GM21825 (cell line): ENCODE measurements around the gene ARFRP1.

Experiments used
- ATAC-seq: cut with Tn5 transposase; IDR thresholded peaks from one replicate; pipeline ENCODE4 v1.9.1; 2021; ENCODE audit warnings: mild to moderate bottlenecking, moderate library complexity; ENCODE audit not compliant: unreplicated experiment

Gene ARFRP1

DNA sequence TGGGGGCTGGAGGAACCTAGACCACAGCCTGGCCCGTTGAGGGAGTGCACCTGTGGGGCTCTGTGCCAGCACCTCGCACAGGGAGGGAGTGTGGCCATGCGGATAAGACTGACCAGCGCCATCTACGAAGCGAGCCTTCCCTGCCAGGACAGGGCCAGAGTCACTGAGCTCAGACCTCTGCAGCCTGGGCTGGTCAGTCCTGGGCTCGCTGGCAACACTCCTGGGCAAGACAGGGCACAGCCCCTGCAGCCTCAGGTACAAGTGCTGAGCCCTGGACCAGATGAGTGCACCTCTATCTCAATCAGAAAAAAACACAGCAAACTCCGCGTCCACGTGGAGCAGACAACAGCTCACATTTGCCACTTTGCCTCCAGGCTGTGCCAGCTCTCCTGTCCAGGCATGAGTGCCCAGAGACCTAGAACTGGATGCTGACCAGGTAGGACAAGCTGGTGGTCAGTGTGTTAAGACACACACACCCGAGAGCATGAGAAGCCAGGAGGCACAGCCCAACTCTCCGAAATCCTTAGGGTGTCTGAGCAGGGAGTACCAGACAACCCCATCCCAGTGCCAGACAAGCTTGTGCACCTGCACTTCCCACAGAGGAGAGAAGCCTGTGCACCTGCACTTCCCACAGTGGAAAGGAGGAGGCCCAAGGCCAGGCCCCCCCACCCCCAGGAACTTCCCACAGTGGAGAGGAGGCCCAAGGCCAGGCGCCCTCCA lies 4.9 kb downstream of the ARFRP1 start:
- no peak for ATAC-seq

DNA sequence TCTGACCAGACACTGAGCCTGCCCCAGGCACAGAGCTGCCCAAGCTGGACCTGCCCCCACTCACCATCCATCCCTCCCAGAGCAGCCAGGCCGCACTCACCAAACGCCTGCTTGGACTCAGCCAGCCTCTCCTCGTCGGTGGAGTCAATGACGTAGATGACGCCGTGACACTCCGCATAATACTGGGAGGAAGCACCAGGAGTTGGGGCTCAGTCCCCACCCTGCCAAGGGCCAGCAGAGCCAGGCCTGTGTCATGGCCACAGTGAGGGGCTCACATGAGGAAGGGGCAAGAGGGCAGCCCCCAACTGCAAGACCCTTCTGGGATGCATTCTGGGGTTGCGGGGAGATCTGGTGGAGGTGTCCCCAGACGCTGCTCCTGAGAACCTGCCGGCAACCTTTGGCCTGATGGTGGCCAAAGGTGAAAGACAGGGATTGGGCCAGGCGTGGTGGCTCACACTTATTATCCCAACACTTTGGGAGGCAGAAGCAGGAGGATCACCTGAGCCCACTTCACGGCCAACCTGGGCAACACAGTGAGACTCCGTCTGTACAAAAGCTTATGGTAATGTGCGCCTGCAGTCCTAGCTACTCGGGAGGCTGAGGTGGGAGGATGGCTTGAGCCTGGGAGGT lies 5.6 kb downstream of the ARFRP1 start:
- no peak for ATAC-seq

DNA sequence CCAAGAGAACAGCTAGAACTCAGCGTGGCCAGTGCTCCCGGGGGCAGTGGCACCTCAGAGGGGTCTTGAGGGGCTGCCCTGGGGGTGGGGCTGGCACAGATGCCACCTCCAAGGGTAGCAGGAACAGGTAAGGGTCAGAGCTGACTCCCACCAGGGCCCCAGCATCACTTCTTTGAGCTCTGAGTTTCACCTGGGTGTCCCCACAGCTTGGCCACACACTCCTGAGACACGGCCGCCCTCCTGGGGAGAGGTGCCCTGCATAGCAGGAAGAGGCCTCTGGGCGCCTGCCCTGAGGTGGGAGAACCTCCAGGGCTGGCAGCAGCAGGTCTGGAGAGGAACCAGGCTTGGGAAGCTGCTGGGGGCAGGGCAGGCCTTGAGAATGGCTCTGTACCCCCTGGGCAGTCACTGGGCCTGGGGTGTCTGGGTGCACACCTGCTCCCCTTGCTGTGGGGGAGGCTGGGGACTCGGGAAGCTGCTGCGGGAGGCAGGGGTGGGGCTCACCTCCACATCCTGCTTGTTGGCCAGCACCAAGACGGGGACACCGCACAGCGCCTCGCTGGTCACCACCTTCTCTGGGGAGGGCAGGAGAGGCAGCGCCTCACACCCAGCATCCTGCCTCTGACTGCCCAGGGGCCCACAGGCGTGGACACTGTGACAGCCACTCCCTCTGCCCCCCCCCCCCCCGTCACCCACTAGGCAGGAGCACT lies 6.3 kb downstream of the ARFRP1 start:
- ATAC-seq = no peak

DNA sequence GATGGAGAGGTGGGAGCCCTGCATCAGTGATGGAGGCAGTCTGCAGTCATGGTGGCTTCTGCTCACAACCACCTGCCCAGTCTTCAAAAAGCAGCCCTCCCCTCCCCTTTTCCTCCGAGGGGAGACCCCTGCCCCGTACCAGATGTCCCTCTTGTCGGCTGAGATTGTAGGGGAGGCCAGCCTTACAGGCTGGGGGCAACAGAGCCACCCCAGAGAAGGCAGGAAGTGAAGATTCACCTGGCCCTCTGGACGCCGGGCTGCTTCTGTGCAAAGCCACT lies 6.8 kb downstream of the ARFRP1 start:
- no peak for ATAC-seq

DNA sequence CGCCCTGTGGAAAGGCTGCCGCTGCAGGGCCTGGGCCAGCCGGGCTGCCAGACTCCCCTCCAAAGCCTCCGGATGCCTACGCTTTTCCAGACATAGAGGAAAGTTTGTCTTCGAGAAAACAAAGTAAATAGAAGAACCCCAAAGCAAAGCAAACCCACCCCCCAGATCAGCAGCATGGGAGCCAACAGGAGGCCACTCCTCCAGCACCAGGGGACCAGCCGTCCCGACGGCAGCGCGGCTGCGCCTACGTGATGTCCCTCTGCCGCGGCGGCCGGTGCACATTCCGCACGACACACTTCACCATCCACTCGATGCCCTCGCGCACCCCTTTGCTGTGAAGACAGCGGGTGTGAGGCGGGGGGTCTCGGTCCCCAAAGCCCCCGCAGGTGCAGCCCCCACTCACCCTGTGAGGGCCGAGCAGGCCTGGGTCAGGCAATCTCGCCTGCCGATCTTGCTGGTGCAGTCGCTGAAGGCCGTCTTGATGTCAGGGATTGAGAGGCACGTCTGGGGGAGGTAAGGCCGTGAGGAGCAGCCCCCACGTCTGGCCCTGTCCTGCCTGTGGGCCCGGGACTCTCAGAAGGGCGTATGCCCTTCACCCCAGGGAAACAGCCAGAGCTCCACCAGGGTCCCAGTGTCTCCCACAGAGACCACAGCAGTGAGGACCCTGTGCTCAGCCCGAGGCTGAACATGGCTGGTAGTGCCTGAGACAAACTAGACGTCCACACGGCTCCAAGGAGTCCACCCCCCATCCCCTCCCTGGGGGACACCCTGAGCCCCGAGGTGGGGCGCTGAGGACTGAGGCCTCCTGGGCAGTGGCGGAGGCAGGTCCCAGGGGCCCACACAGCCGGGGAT lies 7.4 kb downstream of the ARFRP1 start:
- ATAC-seq = no peak

DNA sequence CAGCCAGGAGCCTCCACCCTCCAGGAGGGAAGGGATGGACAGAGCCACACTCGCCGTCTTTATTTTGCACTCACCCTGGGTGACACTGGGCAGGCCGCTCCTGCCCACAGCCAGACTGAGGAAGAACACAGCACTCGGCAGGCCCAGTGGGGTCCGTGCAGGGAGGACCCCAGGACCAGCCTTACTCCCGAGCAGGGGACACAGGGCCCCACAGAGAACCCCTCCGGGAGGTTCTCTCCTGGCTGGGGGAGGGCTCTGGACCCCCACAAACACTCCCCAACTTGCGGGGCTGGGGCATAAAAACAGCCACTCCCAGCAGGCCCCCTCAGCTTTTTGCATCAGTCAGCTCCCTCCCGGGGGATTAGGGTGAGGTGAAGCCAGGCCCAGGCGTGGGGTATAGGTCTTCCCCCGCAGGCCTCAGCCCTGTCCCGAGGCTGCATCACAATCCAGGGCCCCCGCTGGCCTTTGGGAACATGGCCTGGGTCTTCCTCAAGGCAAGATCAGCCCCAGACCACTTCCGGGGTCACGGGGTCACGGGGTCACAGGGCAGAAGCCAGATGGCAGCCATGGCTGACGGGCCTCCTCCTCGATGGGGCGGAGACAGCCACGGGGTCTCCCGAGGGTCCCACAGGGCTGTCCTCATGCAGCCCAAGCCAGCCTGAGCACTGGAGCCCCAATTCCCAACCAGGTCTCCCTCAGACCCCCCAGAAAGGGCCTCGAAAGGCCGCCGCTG lies 8.1 kb downstream of the ARFRP1 start:
- no peak for ATAC-seq

DNA sequence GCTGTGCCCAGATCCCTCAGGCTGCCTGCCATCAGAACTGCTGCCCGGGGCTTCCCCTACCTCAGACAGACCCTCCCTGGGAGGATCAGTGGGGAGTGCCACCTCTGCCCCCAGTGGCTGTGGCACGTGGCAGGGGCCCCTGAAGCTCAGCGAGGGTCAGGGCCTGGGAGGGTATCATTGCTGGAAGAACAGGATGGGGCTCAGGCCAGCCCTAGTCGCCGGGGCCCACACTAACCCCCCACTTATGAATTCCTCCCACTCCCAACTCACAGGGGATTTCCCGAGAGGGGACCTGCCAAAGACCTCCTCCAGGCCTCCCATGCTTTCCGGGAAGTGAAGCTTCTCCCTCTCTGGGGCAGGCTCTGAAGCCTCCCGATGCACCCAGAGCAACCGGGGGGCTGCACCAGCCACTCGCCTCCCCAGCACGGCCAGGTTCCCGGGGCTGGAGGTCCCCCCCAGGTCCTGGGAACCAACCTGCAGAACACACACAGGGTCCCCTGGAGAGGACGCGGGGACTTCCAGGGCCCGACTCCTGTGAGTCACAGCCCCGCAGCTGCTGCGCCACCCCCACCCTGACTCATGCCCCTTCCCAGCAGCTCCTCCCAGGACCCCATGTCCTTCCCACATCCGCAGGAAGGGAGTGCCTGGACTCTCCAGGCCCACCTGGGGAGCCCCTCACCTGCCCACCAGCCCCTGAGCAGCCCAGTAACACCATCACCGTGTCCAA lies 8.9 kb downstream of the ARFRP1 start:
- ATAC-seq = no peak

DNA sequence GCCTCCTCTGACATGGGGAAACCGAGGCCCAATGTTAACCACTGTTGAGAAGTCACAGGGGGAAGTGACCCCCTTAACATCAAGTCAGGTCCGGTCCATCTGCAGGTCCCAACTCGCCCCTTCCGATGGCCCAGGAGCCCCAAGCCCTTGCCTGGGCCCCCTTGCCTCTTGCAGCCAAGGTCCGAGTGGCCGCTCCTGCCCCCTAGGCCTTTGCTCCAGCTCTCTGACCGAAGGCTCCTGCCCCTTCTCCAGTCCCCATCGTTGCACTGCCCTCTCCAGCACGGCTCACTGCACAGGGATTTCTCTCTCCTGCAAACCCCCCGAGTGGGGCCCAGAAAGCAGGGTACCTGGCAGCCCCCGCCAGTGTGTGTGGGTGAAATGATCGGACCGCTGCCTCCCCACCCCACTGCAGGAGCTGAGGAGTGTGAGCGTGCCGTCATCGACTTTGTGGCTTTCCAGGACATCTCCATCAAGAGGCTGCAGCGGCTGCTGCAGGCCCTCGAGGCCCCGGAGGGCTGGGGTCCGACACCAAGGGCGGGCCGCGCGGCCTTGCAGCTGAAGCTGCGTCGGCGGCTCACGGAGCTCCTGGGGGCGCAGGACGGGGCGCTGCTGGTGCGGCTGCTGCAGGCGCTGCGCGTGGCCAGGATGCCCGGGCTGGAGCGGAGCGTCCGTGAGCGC lies 9.8 kb downstream of the ARFRP1 start:
- ATAC-seq = no peak

DNA sequence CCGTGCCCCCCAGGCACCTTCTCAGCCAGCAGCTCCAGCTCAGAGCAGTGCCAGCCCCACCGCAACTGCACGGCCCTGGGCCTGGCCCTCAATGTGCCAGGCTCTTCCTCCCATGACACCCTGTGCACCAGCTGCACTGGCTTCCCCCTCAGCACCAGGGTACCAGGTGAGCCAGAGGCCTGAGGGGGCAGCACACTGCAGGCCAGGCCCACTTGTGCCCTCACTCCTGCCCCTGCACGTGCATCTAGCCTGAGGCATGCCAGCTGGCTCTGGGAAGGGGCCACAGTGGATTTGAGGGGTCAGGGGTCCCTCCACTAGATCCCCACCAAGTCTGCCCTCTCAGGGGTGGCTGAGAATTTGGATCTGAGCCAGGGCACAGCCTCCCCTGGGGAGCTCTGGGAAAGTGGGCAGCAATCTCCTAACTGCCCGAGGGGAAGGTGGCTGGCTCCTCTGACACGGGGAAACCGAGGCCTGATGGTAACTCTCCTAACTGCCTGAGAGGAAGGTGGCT lies 10.4 kb downstream of the ARFRP1 start:
- ATAC-seq = no peak

DNA sequence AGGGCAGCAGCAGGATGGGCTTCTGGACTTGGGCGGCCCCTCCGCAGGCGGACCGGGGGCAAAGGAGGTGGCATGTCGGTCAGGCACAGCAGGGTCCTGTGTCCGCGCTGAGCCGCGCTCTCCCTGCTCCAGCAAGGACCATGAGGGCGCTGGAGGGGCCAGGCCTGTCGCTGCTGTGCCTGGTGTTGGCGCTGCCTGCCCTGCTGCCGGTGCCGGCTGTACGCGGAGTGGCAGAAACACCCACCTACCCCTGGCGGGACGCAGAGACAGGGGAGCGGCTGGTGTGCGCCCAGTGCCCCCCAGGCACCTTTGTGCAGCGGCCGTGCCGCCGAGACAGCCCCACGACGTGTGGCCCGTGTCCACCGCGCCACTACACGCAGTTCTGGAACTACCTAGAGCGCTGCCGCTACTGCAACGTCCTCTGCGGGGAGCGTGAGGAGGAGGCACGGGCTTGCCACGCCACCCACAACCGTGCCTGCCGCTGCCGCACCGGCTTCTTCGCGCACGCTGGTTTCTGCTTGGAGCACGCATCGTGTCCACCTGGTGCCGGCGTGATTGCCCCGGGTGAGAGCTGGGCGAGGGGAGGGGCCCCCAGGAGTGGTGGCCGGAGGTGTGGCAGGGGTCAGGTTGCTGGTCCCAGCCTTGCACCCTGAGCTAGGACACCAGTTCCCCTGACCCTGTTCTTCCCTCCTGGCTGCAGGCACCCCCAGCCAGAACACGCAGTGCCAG lies 11.0 kb downstream of the ARFRP1 start, which contains the start of gene TNFRSF6B:
TNFRSF6B (plus strand) TSS at position 25 of the 729 bp plus-strand sequence; CDS start at position 141, 116 bp downstream.
- no peak for ATAC-seq

DNA sequence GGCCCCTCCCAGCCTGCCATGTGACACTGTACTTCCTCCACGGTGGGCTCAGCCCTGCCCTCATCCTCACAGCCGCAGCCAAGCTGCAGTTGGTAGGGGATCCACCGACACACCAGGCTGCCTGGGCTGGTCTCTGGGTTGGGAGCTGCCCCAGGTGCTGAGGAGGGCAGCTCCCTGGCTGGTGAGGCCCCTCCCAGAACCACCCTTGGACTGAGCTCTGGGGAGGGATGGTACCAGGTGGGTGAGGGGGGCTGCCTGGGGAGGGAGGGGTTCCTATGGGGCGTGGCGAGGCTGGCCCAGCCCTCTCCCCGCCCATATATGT lies 11.5 kb downstream of the ARFRP1 start:
- no peak for ATAC-seq

DNA sequence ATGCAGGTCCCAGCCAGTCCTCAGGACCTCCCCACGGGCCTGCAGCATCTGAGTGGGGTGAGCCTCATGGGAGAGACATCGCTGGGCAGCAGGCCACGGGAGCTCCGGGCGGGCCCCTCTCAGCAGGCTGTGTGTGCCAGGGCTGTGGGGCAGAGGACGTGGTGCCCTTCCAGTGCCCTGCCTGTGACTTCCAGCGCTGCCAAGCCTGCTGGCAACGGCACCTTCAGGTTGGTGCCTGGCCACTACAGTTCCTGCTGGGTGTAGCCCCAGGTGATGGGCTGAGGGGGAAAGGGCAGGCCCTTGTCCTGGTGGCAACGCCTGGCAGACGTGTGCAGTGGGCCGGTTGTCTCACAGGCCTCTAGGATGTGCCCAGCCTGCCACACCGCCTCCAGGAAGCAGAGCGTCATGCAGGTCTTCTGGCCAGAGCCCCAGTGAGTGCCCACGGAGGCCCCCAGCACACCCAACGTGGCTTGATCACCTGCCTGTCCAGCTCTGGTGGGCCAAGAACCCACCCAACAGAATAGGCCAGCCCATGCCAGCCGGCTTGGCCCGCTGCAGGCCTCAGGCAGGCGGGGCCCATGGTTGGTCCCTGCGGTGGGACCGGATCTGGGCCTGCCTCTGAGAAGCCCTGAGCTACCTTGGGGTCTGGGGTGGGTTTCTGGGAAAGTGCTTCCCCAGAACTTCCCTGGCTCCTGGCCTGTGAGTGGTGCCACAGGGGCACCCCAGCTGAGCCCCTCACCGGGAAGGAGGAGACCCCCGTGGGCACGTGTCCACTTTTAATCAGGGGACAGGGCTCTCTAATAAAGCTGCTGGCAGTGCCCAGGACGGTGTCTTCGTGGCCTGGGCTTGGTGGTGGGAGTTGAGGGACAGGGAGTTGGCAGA lies 12.1 kb downstream of the ARFRP1 start:
- no peak for ATAC-seq

DNA sequence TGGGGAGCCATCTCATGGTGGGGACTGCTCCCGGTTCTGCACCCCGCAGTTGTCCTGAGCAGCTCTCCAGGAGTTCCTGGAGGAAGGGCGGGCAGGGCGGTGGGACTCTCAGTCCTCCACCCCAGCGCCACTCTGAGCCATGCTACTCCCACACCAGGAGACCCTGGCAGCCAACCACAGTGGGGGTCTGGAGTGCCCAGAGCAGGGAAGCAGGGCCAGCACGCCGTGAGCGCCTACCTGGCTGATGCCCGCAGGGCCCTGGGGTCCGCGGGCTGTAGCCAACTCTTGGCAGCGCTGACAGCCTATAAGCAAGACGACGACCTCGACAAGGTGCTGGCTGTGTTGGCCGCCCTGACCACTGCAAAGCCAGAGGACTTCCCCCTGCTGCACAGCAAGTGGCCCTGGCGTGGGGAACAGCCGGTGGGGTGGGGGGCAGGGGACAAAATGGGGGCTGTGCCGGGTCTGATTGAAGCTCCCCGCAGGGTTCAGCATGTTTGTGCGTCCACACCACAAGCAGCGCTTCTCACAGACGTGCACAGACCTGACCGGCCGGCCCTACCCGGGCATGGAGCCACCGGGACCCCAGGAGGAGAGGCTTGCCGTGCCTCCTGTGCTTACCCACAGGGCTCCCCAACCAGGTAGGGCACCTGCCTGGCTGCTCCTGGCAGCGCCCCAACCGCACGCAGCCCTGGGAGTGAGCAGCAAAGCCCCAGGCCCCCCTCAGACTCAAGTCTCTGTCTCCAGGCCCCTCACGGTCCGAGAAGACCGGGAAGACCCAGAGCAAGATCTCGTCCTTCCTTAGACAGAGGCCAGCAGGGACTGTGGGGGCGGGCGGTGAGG lies 13.0 kb downstream of the ARFRP1 start:
- ATAC-seq = no peak

DNA sequence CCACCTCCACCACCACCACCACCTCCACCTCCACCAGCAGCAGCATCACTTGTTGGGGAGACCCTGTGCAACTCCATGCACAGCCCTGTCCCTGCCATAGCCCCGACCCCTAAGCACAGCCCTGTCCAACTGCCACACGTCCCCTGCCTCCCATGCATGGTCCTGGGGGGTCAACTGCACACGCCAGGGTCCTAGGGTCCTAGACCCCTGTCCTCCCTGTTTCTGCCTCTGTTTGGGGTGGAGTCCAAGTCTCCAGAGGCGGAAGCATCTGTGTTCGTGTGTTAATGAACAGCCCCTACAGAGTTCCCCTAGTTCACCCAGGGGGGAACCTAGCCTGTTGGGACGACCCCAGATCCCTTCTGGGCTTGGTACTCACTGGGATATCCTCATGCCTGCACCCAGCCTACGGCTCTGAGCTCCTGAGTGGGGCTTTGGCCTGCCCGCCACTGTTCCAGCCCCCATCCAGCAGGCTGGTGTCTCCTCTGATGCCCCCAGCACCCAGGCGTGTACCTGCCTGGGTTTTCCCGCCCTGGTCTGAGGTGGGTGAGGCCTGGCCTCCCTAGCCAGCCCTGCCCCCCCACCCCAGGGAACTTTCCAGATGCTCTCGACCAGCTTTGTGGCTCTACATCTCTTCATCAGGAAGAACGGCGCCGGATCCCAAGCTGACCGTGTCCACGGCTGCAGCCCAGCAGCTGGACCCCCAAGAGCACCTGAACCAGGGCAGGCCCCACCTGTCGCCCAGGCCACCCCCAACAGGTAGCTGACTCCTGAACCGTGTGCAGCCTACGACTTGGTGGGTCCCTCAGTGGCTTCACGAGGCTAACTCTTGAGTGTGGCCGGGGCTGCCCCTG lies 13.8 kb downstream of the ARFRP1 start:
- ATAC-seq = no peak

DNA sequence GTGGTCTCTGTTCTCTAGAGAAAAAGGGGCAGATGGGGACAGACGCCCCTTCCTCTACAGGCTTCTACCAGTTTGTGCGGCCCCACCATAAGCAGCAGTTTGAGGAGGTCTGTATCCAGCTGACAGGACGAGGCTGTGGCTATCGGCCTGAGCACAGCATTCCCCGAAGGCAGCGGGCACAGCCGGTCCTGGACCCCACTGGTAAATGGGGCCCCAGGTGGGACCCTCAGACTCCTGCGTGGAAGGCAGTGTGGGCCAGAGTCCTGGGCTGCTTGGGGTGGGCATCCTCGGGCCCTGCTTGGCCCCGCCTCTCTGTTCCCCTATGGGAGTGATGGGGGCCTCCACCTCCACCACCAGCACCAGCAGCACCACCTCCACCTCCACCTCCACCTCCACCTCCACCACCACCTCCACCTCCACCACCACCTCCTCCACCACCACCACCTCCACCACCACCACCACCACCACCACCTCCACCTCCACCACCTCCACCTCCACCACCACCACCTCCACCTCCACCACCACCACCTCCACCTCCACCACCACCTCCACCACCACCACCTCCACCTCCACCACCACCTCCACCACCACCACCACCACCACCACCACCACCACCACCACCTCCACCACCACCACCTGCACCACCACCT lies 14.6 kb downstream of the ARFRP1 start:
- no peak for ATAC-seq
